DOHH2 (cell line): ENCODE data around the gene ID2.

ENCODE experiments used
- H3F3A ChIP-seq: fragments of 200-600 bp; sonication (generic), shearing (Covaris generic); 2 replicates; pipeline ENCODE4 v1.6.0; 2016; ENCODE audit warnings: antibody characterized with exemption, mild to moderate bottlenecking; ENCODE audit not compliant: control insufficient read depth, insufficient read depth
- H3K27ac ChIP-seq: fragments of 200-600 bp; sonication (generic); 2 replicates; pipeline ENCODE4 v1.5.1; 2014; ENCODE audit warnings: low read depth, mild to moderate bottlenecking, low read length, moderate library complexity
- H3K27me3 ChIP-seq: fragments of 200-600 bp; sonication (generic); 2 replicates; pipeline ENCODE4 v1.6.1; 2014; ENCODE audit warnings: mild to moderate bottlenecking, low read length, mixed read lengths; ENCODE audit not compliant: control insufficient read depth
- H3K36me3 ChIP-seq: fragments of 200-600 bp; sonication (generic); 2 replicates; pipeline ENCODE4 v1.6.1; 2014; ENCODE audit warnings: mild to moderate bottlenecking, low read length, moderate library complexity, mixed read lengths; ENCODE audit not compliant: control insufficient read depth
- H3K4me1 ChIP-seq: fragments of 200-600 bp; sonication (generic); 2 replicates; pipeline ENCODE4 v1.6.1; 2014; ENCODE audit warnings: mild to moderate bottlenecking, low read length, mixed read lengths; ENCODE audit not compliant: control insufficient read depth
- H3K4me2 ChIP-seq: fragments of 200-600 bp; sonication (generic); 2 replicates; pipeline ENCODE4 v1.6.0; 2014; ENCODE audit warnings: mild to moderate bottlenecking, low read length, moderate library complexity
- H3K4me3 ChIP-seq: fragments of 200-600 bp; sonication (generic); 2 replicates; pipeline ENCODE4 v1.5.1; 2014; ENCODE audit warnings: mild to moderate bottlenecking, low read length, mixed read lengths
- H3K79me2 ChIP-seq: fragments of 200-600 bp; sonication (generic); 2 replicates; pipeline ENCODE4 v1.6.1; 2014; ENCODE audit warnings: mild to moderate bottlenecking, low read length, mixed read lengths; ENCODE audit not compliant: control insufficient read depth
- H3K9me2 ChIP-seq: fragments of 200-600 bp; sonication (generic); replicated peaks from 2 replicates; pipeline ENCODE4 v1.6.1; 2014; ENCODE audit warnings: mild to moderate bottlenecking, low read length, mixed read lengths; ENCODE audit not compliant: control insufficient read depth
- H3K9me3 ChIP-seq: fragments of 200-600 bp; sonication (generic); 2 replicates; pipeline ENCODE4 v1.6.1; 2014; ENCODE audit warnings: antibody characterized with exemption, low read length, mixed read lengths; ENCODE audit not compliant: control insufficient read depth, insufficient read depth
- H4K20me1 ChIP-seq: fragments of 200-600 bp; sonication (generic); 2 replicates; pipeline ENCODE4 v1.6.0; 2014; ENCODE audit warnings: low read depth, mild to moderate bottlenecking, antibody characterized with exemption, low read length, moderate library complexity; ENCODE audit not compliant: control insufficient read depth, insufficient read depth
- EZH2phosphoT487 ChIP-seq: fragments of 200-600 bp; sonication (generic); IDR thresholded peaks from 2 replicates; pipeline ENCODE4 v1.6.1; 2017; ENCODE audit warnings: borderline replicate concordance, mild to moderate bottlenecking, antibody characterized with exemption, low read length, moderate library complexity, mixed read lengths
- TF ChIP-seq, protein P1 (sequence below): fragments of 200-600 bp; sonication (generic); IDR thresholded peaks from one replicate; pipeline ENCODE4 v1.5.1; 2014; ENCODE audit warnings: antibody characterized with exemption, mild to moderate bottlenecking, low read depth, low read length; ENCODE audit not compliant: poor library complexity, severe bottlenecking

ID2 gene

DNA sequence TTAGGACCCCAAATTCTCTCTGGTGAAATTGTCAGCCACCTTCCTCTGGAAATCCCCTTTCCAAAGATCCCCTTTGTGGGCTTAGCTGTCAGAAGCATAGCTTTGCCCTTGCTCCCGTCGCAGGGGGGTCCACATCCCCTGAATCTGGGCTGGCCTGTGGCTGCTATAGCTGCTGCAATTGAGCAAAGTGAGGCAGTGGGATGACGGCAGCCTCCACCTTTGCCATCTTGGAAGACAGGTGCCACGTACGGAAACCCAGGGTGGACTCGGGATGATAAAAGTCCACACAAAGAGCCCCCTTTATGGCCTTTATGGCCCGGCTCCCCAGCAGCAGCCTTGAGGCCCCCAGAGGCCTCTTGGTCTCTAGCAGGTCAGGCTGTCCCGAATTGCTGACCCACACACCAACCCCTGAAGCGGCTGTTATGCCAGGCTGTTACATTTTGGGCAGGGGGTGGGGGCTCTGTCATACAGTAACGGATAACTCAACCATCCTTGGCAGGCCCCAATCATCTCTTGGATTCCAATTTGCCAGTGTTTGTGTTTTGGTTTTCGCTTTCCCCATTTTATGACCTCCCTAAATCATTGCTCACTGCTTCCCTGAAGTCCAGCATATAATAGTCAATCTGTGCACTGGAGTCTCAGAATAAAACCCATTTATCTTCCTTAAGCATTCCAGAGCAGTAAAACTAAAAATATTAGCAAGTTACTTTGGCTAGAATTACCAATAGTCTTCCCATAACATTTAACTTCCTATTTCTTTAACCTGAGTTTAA is 33.2 kb upstream of the ID2 start:
- no peaks in the 10 kb centered on the region for H3K9me2 ChIP-seq
- H3K4me1 ChIP-seq = no peaks in the 10 kb centered on the region
- TF ChIP-seq, protein P1, sequence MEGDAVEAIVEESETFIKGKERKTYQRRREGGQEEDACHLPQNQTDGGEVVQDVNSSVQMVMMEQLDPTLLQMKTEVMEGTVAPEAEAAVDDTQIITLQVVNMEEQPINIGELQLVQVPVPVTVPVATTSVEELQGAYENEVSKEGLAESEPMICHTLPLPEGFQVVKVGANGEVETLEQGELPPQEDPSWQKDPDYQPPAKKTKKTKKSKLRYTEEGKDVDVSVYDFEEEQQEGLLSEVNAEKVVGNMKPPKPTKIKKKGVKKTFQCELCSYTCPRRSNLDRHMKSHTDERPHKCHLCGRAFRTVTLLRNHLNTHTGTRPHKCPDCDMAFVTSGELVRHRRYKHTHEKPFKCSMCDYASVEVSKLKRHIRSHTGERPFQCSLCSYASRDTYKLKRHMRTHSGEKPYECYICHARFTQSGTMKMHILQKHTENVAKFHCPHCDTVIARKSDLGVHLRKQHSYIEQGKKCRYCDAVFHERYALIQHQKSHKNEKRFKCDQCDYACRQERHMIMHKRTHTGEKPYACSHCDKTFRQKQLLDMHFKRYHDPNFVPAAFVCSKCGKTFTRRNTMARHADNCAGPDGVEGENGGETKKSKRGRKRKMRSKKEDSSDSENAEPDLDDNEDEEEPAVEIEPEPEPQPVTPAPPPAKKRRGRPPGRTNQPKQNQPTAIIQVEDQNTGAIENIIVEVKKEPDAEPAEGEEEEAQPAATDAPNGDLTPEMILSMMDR = no peak
- no peak for TF ChIP-seq EZH2phosphoT487
- no peaks in the 10 kb centered on the region; the same call in 1 of the 2 replicates for H3F3A ChIP-seq
- H3K27me3 ChIP-seq = no peaks in the 10 kb centered on the region
- H3K9me3 ChIP-seq = peaks cover 29% of the 10 kb centered on the region
- H3K27ac ChIP-seq = no peak overlapping the region
- H3K4me3 ChIP-seq = no peak overlapping the region
- no peak overlapping the region for H3K4me2 ChIP-seq
- H4K20me1 ChIP-seq = no peaks in the 10 kb centered on the region
- H3K79me2 ChIP-seq = no peaks in the 10 kb centered on the region
- no peaks in the 10 kb centered on the region for H3K36me3 ChIP-seq

GRCh38 chr2:8649718-8650117 is 32.1 kb upstream of the ID2 start:
- H3K4me1 ChIP-seq = no peaks in the 10 kb centered on the region
- H4K20me1 ChIP-seq = no peaks in the 10 kb centered on the region
- H3F3A ChIP-seq = no peaks in the 10 kb centered on the region; the same call in 1 of the 2 replicates
- no peak overlapping the region for H3K4me2 ChIP-seq
- TF ChIP-seq, protein P1 = no peak
- no peak for TF ChIP-seq EZH2phosphoT487
- H3K79me2 ChIP-seq = no peaks in the 10 kb centered on the region
- no peaks in the 10 kb centered on the region for H3K36me3 ChIP-seq
- H3K27ac ChIP-seq = no peak overlapping the region
- no peaks in the 10 kb centered on the region for H3K27me3 ChIP-seq
- H3K9me3 ChIP-seq = peaks cover 29% of the 10 kb centered on the region
- H3K9me2 ChIP-seq = no peaks in the 10 kb centered on the region
- no peak overlapping the region for H3K4me3 ChIP-seq

GRCh38 chr2:8650256-8650655 is 31.6 kb upstream of the ID2 start:
- Histone ChIP-seq H3K36me3 (no peaks in the 10 kb centered on the region), H3K4me2 (no peak overlapping the region), H3K4me3 (no peak overlapping the region), H3K79me2 (no peaks in the 10 kb centered on the region), H3K9me3 (peaks cover 29% of the 10 kb centered on the region), H3F3A (no peaks in the 10 kb centered on the region; the same call in 1 of the 2 replicates), H3K27ac (no peak overlapping the region), H3K27me3 (no peaks in the 10 kb centered on the region), H4K20me1 (no peaks in the 10 kb centered on the region), H3K4me1 (no peaks in the 10 kb centered on the region), H3K9me2 (no peaks in the 10 kb centered on the region)
- no peak for TF ChIP-seq EZH2phosphoT487
- TF ChIP-seq, protein P1 = no peak
